ENCODE data around the gene NKD2.
"Not testable (repeated sequence)": the region's sequence is repeated elsewhere in the genome, so short reads cannot be mapped to it uniquely, and the experiment has no call there.

Gene NKD2

DNA sequence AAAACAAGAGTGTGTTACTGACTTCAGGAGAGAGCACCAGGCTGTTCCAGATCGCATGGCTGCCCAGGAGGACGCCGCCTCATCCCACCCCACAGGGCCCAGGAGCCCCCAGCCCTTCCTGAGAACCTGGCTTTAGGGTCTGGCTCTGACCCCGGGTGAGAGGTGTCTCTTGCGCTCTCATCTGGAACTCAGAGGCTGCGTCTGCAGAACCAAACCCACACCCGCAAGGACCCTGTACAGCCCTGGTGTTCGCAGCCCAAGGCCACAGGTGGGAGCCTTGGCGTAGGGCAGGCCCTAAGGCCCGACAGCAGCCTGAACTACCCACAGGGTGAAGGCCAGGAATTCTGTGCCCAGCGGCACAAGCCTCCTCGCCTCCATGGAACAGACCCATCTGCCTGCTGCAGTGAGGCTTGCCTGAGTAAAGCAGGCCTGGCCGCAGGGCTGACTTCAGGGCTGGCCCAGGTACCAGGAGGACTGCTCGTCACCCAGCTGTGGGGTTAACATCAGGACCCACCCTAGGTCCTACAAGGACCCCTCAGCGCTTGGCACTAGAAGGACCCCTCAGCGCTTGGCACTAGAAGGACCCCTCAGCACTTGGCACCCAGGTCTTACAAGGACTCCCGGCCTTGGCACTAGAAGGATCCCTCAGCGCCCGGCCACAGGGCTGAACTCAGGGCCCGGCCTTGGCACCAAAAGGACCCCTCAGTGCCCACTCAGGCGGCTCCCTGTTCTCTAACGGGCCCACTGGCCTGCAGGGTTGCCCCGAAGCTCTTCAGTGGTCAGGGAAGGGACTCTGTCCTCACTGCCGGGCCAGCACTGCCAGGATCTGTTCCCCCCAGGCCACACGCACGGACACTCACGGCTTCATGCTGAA, 48.2 kb downstream of the NKD2 start:
- DNase-seq (ENCODE audit: low read depth, low spot score) = no peak

DNA sequence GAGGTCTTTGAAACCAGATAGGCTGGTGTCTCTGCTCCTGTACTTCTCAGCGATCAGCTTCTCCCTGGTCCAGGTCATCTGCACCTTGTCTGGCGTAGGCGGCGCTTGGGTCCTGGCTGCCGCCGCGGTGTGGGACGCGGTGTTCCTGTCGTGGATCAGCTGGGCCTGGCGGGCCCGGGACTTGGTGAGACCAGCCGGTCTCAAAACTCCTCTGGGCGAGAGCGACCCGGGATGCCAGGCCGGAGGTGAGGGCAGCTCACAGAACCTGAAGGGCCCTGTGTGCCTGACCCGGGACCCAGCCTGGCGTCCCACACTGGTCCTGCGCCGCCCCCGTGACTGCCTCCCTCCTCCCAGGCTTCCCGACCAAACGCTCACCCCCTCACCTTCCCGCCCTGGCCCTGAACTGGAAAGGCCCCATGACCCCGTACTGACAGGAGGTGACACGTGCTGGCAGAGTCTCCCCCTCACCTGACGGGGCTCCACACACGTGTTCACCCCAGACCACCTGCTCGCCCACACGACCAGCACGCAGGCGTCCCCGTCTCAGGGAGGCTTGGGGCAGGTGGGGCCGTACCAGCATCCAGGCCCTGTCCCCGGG, 49.0 kb downstream of the NKD2 start:
- no peak for DNase-seq (ENCODE audit: low read depth, low spot score)

DNA sequence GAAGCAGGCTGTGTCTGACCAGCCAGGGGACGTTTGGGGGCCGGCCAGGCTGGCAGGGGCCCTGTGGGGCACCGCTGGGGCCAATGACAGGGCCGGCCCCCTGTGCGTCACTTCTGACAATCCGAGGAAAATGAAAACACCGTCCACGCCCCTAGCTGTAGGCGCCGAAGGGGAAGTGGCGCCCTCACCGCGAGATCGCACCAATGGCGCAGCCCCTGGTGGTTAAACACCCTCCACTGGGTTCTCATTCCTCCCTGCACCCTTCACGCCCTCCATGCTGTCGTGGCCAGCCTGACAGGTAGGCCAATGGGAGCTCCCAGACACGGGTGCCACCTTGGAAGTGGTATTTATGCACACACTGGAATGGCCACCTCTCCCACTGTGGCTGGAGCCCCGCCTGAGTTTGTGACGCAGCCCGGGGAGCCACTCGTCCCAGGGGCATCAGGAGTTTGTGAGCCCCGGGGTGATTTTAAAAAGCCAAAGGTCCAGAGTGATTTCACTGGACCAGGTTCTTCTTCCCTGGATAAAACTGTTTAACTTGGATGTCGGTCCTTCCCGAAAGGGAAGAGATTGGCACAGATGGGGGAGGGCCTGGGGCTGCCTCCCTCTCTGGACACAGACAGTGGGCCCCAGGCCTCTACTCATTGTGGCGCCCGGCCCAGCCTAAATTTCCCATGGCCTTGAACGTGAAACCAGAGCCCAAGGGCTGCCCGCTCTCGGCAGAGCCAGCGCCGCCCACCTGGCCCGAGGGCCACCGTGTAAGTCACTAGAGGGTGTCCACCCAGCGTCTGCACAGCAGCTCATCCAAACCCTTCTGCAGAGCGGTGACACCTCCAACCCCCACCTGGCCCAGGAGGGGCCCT, 49.7 kb downstream of the NKD2 start:
- no peak for DNase-seq (ENCODE audit: low read depth, low spot score)

DNA sequence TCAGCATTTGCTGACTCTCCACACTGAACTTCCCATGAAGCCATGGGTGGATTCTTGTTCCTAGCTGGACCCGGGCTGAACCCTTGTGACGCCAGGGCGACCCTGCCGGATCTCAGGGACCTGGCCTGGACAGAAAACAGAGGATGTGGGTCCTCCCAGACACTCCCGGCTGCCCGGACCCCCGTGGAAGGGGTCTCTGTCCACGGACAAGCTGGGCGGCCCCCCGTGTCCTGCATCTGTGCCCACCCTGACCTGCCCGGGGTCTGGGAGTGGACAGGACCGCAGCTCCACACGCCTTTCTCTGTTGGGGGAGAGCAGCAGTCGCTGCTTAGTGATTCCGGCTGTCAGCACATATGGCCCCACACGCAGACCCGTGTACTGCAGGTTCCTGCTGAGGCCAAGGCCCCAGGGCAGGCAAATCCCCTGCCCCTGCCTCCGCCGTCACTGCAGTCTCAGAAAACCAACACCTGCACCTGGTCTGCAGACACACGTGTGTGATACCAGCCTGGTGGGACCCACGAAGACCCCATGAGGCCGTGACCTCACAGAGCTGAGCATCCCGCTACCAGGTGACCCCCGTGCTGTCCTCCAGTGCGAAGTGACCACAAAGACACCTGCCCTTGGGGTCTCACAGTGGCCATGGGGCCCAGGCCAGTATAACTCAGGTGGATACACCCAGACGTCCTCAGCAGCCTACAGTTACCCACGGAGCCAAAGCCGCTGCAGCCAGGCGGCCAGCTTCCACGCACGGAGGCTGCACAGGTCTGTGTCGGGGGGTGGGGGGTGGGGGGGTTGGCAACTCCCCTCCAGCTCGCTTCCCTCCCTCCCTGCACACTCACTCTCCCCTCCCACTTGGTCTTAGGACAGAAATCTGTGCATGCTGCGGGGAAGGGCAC, 50.6 kb downstream of the NKD2 start:
- DNase-seq (ENCODE audit: low read depth, low spot score) = no peak

DNA sequence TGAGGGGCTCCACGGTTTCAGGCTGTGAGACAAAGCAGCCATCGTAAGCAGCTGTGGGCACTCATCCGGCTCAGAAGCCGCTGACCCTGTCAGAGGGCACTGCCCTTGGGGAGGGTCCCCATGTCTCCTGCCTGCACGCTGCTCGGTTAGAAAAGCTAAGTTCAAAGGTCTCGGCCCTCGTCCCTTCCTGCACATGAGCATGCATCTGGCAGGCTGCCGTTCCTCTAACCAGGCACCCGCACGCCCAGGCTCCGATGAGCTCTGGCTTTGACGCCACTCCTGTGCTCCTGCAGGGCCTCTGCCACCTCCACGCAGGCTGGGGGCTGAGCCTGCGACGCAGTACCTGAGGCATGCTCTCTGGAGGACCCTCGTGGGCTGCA, 51.3 kb downstream of the NKD2 start:
- no peak for DNase-seq (ENCODE audit: low read depth, low spot score)

DNA sequence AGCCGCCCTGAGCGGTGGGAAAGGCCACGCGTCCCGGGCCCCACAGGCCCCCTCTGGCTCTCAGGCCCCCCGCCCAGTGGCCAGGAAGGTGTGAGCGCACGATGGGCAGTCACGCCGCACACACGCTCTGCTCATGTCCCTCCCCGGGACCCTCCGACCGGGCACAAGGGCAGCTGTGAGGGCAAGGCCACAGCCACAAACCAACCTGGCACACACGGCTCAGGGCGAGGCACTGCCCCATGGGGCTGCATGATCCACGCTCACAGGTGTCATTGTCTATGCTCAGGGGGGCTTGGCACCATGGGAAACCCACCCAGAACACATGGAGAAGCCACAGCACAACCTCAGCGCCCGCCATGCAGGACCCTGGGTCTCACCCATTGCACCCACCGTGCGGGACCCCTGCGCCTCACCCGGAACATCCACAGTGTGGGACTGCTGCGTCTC, 52.0 kb downstream of the NKD2 start:
- no peak for DNase-seq (ENCODE audit: low read depth, low spot score)

DNA sequence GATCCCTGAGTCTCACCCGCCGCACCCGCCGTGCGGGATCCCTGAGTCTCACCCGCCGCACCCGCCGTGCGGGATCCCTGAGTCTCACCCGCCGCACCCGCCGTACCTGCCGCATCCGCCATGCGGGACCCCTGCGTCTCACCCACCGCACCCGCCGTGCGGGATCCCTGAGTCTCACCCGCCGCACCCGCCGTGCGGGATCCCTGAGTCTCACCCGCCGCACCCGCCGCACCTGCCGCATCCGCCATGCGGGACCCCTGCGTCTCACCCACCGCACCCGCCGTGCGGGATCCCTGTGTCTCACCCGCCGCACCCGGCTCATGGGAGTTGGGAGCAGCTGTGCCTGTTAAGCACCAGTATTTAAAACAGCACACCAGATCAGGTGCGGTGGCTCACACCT, 52.7 kb downstream of the NKD2 start:
- DNase-seq (ENCODE audit: low read depth, low spot score) = not testable (repeated sequence)

DNA sequence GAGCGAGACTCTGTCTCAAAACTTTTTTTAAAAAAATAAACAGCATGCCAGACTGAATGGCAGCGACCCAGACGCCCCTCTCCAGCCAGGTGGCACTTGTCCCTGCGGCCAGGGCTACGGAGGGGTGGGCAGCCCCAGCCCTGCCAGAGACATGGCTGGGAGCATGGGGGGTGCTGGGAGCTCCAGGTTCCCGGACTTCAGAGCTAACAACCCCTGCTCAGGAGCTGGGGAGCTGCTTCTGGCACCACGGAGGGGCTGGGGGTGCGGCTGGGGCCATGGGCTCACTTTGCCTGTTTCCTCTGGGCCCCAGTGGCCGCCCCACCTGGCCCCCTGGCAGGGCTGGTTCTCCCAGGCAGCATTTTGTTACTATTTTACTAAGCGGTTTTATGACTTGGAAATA, 53.3 kb downstream of the NKD2 start:
- DNase-seq (ENCODE audit: low read depth, low spot score) = no peak

DNA sequence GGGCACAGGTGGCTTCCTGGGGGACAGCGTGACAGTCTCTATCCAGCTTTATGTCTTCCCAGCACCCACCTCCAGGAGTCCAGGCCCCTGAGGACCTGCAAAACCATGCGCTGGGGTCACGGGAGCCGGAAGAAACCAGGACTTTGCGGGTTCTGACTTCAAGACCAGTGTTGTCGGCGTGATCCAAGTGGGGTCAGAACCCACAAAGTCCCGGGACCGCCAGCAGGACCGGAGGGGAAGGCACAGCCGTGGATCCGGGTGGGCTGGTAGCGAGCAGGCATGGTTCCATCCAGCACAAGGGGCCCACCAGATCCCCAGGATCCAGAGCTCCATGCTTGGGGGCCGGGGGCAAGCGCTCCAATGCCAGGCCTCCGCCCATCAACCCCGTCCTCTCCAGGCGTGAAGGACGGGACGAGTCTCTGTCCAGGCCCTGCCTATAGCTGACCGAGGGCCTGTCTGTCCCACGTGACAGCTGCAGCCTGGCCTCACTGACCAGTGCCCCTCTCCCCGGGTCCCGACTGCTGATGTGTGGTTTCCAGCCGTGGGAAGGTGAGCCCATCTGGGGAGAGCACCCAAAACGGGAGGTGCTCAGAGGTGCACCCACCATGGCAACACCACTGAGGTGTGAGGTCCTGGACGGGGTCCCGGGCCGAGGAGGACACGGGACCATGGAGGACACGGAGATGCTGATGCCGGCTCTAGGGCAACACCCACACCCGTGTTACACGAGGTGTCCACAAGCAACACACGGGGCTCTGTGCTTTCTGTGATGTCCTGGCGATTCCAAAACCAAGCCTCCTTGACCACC, 54.4 kb downstream of the NKD2 start:
- no peak for DNase-seq (ENCODE audit: low read depth, low spot score)

DNA sequence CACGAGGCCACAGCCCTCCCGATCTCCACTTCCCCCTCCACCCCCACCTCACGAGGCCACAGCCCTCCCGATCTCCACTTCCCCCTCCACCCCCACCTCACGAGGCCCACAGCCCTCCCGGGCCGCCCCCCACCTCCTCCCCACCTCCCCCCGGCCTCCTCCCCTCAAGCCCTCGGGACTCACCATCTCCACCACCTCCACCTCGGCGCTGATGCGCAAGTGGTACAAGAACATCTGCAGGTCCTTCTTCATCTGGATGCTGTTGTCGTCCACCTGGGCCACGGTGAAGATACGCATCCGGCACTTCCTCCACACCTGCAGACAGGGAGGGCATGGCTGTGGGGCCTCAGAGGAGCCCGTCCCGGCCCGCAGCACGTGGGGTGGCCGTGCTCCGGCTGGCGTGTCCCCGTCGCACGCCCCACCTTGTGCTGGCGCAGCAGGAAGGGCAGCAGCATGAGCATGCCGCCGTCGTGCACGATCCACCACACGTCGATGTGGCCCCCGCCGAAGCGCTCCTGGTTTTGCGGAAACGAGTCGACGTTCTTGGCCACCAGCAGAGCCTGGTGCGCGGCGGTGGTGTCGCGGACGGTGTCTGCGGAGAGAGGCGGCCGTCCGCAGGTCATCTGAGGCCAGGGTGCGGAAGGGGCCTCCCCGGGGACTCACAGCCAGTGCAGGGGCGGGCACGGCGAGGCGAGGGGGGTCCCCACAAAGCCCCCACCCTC, 55.2 kb downstream of the NKD2 start:
- no peak for DNase-seq (ENCODE audit: low read depth, low spot score)

DNA sequence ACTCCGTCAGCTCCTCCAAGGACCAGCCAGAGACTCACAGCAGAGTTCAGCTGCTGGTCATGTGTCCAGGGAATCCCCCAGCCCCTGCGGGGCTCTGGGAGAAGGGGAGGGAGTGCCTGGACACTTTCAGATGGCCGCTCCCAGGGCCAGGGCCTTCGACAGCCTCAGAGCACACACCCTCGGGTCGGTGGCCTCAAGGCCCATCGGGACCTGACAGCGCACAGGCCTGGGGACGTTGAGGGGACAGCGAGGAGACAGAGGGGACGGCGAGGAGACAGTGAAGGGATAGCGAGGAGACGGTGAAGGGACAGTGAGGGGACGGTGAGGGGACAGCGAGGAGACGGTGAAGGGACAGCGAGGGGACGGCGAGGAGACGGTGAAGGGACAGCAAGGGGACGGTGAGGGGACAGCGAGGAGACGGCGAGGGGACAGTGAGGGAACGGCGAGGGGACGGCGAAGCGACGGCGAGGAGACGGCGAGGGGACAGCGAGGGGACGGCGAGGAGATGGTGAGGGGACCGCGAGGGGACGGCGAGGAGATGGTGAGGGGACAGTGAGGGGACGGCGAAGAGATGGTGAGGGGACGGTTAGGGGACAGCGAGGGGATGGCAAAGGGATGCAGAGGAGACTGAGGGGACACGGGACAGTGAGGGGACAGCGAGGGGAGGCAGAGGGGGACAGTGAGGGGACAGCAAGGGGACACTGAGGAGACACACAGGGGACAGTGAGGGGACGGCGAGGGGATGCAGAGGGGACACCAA, 56.0 kb downstream of the NKD2 start:
- no peak for DNase-seq (ENCODE audit: low read depth, low spot score)

DNA sequence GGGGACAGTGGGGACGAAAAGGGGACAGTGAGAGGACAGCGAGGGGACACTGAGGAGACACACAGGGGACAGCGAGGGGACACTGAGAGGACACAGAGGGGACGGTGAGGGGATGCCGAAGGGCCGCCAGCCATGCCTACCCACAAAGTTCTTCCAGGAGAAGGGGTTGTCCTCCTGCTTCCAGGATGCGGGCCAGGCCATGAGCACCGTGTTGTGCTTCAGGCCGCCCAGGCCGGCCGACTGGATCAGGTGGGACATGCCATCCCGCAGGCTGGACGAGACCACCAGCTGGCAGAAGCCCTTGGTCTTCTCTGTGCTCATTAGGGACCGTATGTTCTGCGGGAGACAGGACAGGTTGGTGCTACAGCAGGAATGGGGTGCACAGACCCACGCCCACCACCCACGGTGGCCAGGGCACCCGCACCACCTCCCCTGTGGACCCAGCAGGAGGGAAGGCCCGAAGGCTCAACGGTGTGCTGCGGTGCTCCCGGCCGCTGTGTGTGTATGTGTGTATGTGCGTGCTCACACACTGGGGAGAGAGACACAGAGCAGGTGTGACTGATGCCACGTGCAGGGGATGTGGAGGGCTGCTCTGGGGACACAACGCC, 56.6 kb downstream of the NKD2 start:
- no peak for DNase-seq (ENCODE audit: low read depth, low spot score)

DNA sequence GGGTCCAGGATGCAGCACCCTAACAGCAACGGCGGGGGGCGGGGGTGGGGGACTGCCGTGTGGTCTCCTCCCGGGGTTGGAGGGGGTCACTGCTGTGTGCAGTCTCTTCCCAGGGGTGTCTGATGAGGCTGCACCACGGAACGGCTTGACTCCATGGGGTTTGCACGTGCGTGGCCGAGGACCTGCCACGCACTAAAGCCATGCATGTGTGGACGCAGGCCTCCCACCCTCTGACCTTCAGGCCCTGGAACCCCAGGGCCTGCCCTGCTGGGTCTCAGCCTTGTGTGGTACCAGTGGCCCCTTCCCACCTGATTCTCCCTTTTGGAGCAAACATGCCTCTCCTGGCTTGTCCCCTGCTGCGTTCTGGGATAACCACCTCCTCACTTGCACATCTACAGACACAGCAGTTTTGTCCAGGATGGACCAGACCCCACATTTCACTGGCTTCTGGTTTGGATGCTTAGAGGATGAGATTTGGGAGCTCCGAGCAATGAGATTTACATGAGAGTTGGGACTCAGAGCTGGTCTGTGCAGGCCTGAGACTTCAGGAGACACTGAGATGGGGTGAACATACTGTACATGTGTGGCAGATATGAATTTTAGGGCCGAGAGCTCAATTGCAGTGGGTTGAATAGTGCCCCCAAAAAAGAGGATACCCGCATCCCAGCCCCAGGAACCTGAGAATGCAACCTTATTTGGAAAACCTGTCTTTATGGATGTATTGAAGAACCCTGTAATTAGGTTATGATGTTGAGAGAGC, 57.5 kb downstream of the NKD2 start:
- no peak for DNase-seq (ENCODE audit: low read depth, low spot score)

DNA sequence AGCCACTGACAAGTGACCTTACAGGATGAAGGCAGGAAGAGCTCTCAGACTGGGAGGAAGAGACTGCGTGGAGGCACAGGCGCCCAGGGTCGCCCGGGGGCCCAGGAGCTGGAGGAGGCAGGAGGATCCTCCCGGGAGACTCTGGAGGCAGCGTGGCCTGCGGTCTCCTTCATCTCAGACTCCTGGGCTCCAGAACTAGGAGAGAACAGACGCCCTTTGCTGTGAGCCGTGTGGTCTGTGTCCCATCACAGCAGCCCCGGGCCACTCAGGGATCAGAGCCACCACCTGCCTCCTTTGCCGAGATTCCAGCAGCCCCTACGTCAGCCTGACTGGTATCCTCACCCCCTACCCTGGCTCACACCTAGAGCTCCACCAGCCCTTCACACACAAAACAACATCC, 58.1 kb downstream of the NKD2 start:
- DNase-seq (ENCODE audit: low read depth, low spot score) = no peak

DNA sequence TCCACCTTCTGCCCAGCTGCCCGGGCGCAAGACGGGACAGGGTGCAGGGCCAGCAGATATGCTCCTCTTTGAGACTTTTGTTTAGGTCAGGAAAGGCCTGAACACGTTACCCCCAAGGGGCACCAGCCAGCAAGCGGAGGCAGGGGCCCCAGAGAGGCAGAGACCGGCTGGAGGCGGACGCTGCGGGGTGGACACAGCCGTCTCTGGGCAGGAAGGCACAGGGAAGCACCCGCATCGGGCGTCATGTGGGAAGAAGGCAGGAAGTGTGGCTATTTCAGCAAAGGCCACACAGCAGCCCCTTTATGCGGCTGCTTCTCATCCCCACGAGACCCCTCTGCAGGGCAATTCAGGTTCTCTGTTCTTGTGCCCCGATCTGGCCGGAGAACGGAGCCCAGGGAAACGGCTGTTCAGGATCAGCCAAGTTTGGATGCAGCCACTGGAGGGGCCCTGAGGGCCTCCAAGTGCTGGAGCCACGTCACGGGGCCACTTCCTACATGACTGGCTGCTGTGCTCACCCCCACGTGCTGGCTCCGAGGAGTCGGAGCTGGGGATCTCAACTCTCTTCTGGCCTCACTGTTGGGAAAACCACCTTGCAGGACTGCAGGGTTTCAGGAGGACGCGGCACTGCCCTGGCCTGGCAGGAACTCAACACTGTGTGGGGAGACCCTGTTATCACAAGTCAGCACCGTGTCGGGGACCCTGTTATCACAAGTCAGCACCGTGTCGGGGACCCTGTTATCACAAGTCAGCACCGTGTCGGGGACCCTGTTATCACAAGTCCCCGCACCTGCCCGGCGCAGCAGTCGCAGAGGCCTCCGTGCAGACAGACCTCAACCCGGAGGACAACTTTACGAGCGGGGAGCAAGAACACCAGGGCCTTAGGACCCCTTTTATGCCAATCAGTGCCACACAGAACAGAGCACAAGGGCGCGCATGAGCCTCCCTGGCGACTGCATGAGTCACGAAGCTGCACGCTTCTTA, 58.8 kb downstream of the NKD2 start:
- DNase-seq (ENCODE audit: low read depth, low spot score) = no peak

DNA sequence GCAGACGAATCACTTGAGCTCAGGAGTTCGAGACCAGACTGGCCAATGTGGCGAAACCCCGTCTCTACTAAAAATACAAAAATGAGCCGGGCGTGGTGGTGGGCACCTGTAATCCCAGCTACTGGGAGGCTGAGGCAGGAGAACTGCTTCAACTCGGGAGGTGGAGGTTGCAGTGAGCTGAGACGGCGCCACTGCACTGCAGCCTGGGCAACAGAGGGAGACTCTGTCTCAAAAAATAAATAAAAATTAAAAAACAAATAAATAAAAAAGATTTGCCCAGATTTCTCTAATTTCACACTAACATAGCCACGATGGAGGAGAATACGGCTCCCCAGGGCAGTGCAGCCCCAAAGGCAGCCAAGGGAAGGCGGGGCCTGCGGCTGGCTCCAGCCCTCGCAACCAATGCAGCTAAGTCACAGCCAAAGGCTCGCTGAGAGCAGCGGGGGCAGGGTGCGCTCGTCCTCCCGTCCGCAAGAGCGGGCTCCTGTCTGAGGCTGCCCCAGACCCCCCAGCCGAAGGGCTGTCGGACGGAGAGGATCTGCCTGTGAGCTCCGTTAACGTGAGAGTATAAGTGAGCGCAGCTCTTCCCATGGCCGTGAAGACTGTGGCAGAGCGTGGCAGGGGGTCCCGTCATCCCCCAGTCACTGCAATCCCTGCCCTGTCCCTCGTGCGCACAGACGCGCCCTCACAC, 59.7 kb downstream of the NKD2 start:
- no peak for DNase-seq (ENCODE audit: low read depth, low spot score)

Measured in astrocyte of the hippocampus (primary cell).